Activated effector memory CD4-positive, alpha-beta T cell treated with anti-CD3 and anti-CD28 coated beads, Interleukin-2, amount 50 U/mL, for 16 hours (primary cell): ENCODE results near the gene LMF1.

Source experiments
- DNase-seq: peaks from one replicate; pipeline ENCODE4 v3.0.0-alpha.2; 2020

Gene LMF1

DNA sequence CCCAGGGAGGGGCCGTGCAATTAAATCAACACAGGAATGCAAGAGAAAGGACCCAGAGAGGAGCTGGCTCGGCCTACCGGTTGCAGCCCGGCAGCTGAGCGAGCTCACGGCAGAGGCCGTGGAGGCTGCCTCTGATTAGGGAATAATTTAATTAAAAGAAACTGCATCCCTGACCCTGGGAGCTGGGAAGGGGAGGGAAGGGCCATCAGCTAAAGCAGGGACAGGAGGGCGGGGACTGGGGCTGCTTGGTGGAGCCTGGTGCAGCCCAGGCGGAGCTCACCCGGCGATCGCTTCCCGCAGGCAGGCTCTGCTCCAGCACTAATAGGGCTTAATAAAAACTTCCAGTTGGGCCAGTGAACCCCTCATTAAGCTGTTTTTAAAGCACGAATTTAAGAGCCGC, 43.4 kb downstream of the LMF1 start:
- DNase-seq: no peak

DNA sequence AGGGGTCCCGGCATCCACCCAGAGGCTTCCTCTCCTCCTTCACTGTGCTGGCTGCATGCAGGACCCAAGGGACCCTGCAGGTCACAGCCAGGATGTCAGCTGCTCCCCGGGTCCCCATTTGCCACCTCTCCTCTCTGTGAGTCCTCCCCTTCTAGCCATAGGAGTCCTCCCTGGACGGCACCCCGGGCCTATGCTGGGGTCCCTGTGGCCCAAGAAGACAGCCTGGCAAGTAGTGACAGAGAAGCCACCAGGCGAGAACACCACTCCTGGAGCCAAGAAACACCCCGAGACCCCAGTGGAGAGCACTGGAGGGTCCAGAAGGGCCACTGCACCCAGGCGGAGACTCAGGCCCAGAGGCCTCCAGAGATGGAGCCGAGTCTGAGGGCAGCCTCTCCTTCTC, 44.1 kb downstream of the LMF1 start:
- no peak for DNase-seq

DNA sequence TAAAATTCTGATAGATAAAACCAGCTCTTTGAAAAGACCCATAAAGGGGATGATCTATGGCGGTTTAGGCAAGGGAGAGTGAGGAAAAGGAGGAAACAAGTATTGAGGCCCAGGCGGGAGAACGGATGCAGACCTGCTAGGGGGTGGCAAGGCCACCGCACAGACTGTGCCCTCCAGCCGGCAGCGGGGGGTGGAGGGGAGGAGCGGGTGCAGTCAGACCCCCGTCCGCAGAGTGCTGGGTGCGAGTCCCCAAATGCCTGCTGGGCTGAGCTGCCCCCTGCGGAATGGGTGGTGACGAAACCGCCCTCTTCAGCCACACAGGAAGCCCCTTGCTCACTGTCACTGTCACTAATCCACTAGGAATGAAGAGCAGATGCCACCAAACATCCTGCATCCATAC, 46.0 kb downstream of the LMF1 start:
- DNase-seq: no peak

DNA sequence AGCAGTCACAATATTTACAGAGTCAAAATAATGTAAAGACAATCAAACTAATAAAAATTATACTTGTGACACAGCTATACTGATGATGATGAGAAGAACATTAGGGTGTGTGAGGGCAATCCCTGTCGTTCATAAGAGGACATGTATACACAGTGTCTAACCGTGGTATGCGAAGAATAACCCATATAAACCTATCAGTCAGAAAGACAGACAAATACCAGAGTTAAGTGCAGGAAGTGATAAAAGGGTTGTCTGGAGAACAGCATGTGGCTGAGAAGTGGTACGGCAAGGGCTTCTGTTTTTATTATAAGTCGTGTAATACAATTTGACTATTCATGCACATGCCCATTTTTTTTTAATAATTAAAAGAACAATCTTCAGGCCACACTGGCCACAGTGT, 46.7 kb downstream of the LMF1 start:
- no peak for DNase-seq

DNA sequence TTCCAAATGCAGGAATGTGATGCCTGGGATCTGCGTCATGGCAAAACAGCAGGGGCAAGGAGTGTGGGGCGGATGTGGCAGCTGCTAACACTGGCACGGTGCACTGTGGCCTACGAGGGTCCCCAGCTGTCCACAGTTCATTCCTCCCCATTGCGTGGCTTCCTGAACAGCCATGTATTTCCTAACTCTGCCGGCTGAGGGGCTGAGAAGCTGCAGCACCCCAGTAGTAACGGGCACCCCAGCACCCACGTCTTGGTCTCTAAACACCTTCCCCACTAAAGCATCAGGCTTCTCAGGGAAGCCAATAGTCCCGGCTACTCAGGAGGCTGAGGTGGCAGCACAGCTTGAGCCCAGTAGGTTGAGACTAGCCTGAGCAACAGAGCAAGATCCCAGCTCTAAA, 47.6 kb downstream of the LMF1 start:
- no peak for DNase-seq

DNA sequence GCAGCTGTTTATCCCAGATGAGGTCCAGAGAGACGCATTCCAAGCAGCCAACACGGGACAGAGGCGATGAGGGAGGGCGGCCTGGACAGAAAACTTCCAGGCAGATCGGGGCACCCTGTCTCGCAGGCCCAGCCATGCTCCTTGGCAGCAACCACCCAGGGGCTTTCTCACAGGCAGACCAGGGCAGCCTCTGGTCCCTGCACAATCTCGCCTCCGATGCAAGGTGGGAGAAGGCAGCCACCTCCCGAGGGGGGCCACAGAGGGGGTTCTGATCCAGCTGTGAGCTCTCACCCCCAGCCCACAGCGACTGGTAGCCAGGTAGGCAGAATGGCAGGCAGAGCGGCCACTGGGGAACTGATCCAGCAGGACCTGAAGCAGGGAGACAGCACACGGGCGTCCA, 48.7 kb downstream of the LMF1 start:
- DNase-seq: no peak

DNA sequence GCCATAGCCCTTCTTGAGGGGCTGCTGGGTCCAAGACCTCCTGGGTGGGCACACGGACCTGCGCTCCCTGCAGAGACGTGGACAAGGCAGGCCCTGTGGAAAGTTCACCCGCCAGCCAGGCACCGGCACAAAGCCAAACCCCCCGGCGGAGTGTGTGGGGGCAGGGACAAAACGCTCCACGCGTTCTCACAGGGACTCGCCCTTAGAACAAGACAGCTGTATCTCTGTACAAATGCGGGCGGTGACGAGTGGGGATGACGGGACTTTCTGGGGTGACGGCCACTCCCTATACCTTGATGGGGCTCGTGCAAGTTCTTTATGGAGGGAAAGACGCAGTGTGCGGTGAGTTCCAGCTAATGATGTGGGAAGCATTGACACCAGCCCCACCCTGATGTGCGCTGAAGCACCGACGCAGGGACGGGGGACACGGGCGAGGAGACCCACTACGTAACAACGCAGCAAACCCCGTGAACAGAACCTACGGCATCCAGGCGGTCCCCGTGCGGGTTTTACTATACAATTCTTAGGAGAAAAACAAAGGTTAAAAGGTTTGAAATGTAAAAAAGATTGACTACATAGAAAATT, 49.4 kb downstream of the LMF1 start:
- no peak for DNase-seq

DNA sequence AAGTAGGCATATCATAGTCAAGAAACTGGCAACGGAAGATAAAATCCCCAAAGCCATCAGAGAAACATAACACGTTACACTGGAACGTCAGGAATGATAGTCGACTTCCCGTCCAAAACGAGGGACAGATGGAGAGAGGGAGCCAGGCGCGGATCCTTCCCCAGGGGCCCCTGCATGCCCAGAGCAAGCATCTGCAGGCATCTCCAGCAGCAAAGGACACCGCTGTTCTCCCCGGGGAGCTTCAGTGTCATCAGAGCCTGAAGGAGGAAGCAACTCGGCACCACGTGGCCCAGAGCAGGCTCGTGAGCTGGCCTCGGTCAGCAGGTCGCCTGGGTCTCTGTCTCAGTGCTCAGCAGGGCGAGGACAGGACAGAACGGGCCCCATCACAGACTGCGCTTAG, 50.1 kb downstream of the LMF1 start:
- no peak for DNase-seq

DNA sequence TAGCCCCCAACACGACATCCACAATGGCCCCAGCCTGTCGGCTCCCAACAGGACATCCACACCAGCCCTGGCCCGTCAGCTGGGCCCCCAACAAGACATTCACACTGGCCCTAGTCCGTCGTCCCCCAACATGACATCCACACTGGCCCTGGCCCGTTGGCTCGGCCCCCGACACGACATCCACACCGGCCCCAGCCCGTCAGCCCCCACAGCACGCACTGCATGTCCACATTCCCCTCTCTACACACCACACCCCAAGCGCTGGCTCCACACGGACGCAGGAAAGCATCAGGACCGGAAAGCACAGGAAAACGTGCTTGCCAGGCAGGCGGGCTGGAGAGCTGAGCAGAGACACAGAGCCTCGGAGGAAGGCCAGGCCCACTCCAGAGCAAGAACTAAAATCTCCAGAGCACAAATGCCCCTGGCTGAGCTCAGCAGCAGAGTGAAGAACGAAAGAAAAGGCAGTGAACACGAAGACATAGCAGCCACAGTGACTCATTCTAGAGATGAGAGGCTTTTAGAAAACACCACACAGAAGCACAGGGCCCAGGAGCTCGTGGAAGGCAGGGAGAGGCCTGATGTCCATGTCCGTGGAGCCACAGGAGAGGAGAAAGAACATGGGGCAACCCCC, 50.6 kb downstream of the LMF1 start:
- no peak for DNase-seq

DNA sequence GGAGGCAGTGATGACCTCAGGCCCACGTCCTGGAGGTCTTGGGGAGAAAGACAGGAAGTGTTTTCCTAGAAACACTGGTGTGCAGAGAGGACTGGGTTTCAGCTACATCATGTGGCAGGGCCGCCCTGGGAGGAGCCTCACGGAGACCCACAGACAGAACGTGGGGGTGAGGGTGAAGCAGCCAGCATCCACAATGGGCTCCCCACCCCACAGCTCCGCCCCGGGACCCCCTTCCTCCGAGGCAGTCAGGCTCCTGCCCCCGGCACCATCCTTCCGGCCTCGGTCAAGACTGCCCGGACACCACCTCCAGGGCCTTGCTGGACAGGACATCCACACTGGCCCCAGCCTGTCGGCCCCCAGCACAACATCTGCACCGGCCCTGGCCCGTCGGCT, 51.1 kb downstream of the LMF1 start:
- no peak for DNase-seq

DNA sequence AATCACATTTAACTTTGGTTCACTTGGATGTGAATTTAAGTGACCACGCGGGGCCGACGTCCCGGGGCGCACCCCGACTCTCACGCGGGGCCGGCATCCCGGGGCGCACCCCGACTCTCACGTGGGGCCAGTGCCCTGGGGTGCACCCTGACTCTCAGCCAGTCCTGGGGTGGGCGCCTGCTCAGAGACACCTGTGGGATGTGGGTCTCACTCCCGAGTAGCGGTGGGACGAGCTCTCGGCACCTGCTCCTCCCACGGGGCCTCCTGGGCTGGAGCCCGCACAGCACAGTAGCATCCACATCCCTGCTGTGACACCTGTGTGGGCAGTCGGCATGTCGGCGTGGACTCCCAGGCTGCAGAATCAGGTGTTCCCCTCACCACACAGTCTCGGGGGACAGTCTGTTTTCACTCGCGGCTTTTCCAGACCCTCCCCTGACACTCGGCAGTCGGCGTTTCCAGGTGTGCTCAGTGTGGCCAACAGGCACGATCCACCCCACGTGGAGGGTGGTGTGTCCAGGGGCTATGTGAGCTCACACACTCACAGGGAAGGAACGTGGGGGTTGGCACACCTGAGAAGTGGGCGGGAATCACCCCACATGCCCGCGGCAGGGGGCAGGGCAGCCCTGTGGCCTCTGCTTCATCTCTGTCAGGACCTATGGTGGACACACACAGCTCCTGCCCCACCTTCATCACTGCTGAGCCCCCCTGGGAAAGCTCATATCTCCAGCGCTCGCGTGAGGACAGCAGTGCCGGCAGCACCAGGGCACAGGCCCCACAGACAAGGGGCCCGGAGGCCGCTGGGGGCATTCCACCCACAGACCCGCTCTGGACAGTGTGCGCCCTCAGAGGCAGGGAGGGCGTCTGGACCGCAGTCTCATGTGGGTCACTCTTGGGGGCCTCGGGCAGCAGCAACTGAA, 51.8 kb downstream of the LMF1 start:
- no peak for DNase-seq

DNA sequence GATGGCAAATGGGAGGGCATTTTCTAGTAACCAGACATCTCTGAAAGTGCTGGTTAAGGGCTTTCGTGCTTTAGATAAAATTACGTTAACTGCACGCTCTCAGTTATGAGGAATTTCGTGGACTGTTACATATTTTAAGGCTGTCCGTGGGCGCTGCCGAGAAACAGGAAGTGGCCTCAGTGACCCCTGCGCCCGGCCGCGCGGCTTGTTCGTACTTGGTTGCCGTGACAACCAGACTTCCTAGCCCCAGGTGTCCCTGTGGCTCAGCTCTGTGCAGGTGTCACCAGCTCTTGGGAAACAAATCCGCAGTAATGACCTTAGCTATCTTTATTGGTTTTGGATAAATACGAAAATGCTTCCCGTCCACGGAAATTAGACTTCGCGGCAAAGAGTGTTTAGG, 52.7 kb downstream of the LMF1 start:
- no peak for DNase-seq

DNA sequence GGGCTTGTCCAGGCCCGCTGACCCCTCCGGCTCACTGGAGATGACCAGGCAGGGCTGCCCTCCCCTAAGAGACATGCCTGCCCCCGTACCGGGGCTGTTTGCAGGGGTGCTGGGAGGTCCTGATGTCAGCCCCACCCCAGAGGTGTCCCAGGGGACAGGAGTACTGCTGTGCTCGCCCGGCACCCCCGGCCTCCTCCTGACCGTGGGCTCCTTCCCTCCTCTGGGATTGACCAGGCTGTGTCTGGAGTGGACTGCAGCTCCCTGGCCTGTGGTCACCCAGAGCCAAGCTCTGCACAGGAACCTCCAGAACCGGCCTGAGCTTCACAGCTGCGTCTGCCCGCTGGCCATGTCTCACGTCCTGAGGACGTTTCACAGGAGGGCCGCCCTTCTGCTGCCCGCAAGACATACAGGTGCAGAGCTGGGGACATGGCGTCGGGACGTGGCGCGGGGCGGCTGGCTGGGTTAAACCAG, 53.2 kb downstream of the LMF1 start:
- DNase-seq: no peak

DNA sequence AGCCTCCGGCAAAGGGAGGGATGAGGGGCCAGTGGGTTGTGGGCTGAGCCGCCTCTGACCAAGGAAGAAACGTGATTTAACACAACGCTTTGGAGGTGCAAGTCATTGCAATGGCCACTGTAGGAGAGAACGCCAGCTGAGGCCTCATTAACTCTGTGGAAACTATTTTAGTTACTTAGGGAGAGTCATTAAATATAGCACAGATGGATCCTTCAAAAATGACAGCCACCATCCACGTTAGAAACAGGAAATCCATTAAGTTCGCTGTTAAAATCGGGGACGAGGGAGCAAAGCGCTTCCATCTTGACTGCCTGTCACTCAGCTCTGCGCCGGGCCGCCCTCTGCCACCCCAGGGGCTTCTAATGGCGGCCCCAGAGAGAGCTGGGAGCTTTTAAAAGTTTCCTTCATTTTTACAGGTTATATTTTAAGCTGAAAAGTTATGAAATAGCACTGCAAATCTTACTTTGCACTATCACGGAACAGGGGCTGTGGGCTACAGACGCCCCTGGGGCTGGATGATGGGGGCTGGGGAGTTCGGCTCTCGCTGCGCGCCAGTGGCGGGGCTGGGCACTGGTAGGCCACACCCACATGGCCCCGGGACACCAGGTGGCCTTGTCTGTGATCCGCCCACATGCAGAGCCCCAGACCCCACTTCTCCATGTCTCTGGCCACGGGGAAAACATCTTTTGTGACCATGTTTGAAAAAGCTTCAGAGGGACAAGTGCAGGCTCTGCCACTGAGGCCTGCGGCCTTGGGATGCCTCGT, 54.6 kb downstream of the LMF1 start:
- DNase-seq: no peak

DNA sequence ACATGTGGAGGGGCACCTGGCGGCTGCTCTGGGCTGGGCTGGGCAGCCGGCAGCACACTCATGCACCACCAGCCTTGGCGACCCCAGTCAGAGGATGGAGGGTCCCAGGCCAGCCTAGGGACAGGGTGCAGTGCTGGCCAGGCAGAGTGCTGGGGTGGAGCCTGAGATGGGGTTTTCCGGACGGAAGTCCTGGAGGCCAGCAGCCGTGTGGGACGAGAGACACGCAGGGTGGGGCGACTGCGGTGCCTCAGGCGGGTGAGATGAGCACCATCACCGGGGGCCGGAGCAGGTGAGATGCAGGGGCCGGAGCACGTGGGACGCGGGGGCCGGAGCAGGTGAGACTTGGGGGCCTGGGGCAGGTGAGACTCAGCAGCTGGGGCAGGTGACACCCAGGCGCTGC, 55.2 kb downstream of the LMF1 start:
- no peak for DNase-seq

DNA sequence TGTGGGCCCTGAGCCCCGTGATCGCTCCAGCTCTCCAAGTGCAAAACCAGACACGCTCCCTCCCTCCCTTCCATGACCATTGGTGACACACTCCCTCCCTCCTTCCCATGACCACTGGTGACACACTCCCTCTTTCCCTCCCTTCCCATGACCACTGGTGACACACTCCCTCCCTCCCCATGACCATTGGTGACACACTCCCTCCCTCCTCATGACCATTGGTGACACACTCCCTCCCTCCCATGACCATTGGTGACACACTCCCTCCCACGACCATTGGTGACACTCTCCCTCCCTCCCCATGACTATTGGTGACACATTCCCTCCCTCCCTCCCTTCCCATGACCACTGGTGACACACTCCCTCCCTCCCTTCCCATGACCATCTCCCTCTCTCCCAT, 56.3 kb downstream of the LMF1 start:
- no peak for DNase-seq

DNA sequence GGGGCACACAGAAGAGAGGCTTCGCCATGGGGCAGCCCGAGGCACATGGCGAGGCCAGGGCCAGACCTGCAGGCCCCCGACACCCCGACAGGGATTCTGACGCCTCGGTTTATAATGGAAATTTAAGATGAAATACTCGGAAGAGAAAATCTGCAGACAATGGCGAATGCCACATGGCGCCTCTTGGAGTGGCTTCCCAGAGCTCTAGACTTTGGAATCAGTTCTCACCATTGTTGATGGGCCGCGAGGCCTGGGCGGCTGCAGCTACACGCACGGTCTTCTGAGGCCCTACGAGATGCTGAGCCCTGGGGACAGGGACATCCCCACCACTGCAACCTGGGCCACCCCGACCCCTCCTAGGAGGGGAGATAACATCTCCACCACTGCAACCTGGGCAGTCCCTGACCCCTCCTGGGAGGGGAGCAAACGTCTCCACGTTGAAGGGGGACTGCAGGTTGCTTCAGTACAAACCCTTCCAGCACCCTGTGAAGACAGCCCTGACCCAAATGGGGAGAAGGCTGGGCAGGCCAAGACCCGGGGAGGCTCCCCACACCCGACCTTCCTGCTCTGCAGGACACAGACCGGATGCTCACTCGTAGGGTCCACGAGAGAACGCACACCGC, 56.9 kb downstream of the LMF1 start:
- no peak for DNase-seq

DNA sequence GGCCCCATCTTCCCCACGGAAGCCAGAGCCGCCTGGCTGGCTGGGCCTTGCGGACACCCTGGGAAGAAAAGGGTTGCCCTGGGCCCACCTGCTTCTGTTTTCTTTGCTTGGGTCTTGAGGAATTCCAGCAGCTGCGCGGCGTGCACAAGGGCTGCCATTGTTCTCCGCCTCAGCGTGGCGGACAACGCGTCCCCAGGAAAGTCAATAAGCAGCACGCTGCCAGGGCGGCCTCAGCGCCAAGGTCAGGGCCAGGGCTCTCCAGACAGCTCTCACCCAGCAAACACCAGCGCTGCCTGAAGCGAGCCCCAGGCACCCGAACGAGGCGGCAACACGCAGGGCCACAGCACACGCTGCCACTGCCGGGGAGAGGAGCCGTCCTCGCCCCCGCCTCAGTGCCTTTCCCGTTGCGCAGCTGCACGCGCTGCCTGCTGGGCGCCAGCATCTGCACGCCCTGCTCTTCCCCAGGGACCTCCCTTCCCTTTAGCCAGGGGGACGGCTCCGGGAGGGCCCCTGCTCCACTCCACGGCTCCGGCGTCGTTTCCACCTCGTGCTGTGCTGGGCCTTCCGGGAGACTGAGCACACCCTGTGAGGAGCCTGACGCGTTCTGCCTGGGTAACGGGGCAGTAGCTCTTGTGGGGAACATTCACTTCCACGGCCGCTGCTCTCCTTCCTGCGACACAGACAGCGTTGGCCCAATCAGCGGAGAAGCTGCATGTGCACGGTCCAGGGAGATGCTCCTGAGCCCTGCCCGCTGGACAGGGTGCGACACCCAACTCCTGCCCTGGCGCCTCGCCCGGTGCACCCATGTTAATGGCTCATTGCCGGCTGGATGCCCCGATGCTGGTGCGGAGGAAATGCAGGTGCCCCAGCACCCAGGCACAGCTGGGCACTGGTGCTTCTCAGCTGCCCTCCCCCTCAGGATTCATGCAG, 57.8 kb downstream of the LMF1 start:
- no peak for DNase-seq

DNA sequence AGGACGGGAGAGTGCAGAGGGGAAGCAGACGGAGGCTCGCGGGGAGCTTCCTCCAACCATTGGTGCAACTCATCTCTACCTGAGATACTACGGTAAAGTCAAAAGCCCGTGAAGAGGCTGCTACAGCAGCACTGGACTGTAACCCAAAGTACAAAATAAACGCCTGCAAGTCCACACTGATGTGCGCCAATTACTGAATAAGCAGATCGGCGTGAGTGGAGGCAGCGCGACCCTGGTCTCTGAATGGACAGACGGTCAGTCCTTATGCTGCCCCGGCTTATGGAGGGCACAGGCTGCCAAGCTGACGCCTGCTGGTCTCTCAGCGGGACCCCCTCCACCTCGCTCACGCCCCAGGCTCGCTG, 58.5 kb downstream of the LMF1 start:
- no peak for DNase-seq

DNA sequence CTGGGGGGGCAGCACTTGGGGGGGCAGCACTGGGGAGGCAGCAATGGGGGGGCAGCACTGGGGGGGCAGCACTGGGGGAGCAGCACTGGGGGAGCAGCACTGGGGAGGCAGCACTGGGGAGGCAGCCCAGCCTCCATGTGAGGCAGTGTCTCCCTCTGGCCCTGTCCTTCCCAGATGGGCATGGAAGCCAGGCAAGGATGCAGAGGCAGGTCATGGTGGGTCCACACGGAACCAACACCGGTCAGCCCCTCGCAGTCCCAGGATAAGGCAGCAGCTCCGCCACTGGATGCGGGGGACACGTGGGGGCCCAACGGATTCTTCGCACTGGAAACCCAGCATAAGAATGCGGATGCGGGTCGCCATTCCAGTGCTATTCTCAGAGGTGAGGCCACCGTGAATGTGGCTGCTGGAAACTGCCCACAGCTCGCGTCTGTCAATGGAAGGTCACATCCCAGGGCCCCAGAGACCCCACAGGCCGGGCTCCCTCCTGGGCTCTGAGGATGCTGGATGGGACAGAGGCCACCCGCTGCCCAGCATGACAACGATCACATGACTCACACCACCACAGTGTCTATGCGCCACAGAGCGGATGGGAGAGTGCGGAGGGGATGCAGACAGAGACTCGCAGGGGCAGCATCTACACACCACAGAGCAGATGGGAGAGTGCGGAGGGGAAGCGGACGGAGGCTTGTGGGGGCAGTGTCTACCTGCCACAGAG, 59.0 kb downstream of the LMF1 start:
- no peak for DNase-seq

DNA sequence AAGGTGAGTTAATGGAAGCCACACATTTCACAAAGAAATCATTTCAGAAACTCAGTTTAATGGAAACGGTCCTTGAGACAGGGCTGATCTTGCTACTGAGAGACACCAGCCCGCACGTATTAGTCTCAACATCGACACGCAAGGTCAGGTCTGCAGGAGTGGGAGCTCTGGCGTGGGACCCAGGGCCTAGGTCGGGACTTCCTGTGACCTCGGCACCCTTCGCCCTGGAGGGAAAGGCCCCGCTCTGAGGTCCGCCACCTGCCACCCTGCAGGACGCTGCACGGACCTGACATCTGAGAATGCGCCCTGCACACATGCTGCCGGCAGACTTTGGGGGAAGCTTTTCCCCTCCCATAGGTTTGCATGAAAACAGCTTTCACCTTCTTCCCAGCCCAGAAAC, 59.7 kb downstream of the LMF1 start:
- no peak for DNase-seq
